GM12878 (cell line): ENCODE measurements around the gene CAMKK2. TPM values are rescaled to one million over a fixed set of nuclear protein-coding genes. Genes with fewer than 3 reads are reported as not detected.
"Not testable (repeated sequence)": the region's sequence is repeated elsewhere in the genome, so short reads cannot be mapped to it uniquely, and the experiment has no call there.

Source experiments
- ATAC-seq: fragments of 200-7000 bp; cut with Tn5 transposase; 3 replicates; pipeline ENCODE4 v1.9.1; 2020; ENCODE audit warnings: mild to moderate bottlenecking, moderate library complexity
- BruUV-seq: library from RNA; stranded (reverse); fragments of 400-500 nt; replicated peaks from 2 replicates; lab custom pipeline; 2021; lab: Mats Ljungman, UMichigan
- CTCF ChIA-PET: fragments of 300-600 bp; sonication (Branson Sonifier 250); formaldehyde crosslinking; extraction: SDS; loops from one replicate; lab custom pipeline; 2021; ENCODE audit warnings: inconsistent platforms; lab: Yijun Ruan, JAX
- POLR2A ChIA-PET: fragments of 350-600 bp; formaldehyde crosslinking; extraction: SDS; loops from one replicate; lab custom pipeline; 2021; ENCODE audit warnings: inconsistent platforms; lab: Charles Lee
- RAD21 ChIA-PET: fragments of 300-600 bp; sonication (Branson Sonifier 250); formaldehyde crosslinking; loops from one replicate; lab custom pipeline; 2023; ENCODE audit warnings: antibody characterized with exemption; ENCODE audit not compliant: unreplicated experiment; lab: Charles Lee
- SMC1A ChIA-PET: fragments of 300-600 bp; sonication (Branson Sonifier 250); formaldehyde crosslinking; loops from one replicate; lab custom pipeline; 2023; ENCODE audit not compliant: unreplicated experiment, uncharacterized antibody; lab: Charles Lee
- DNase-seq: peaks from one replicate; pipeline ENCODE4 v3.0.0-alpha.2; 2011; ENCODE audit warnings: low read depth, low spot score
- FAIRE-seq: peaks from 3 replicates; lab custom pipeline; 2011; peaks lifted over from hg19 to GRCh38; lab: Jason Lieb, UNC
- H2AFZ ChIP-seq: 2 replicates; pipeline ENCODE4 v1.6.0; 2011; ENCODE audit warnings: low read depth, low read length, control low read depth; ENCODE audit not compliant: control insufficient read depth
- H3K27ac ChIP-seq: 2 replicates; pipeline ENCODE4 v1.5.1; 2011; ENCODE audit warnings: control low read depth; ENCODE audit not compliant: control insufficient read depth, insufficient read depth
- H3K27me3 ChIP-seq, 2 experiments: replicated peaks in 1 of 2; 2 replicates each; pipeline versions ENCODE4 v1.6.0 to v1.6.1; 2011; ENCODE audit warnings: low read length in 1 of 2; ENCODE audit not compliant: control insufficient read depth in 2 of 2, insufficient read depth in 2 of 2
- H3K36me3 ChIP-seq, 2 experiments: 2 replicates each; pipeline ENCODE4 v1.5.1; 2011; ENCODE audit warnings: low read length in 1 of 2; ENCODE audit not compliant: control insufficient read depth in 2 of 2, insufficient read depth in 2 of 2
- H3K4me1 ChIP-seq: 2 replicates; pipeline ENCODE4 v1.6.1; 2011; ENCODE audit warnings: mild to moderate bottlenecking, low read length, moderate library complexity, mixed read lengths; ENCODE audit not compliant: control insufficient read depth, insufficient read depth
- H3K4me2 ChIP-seq: 2 replicates; pipeline ENCODE4 v1.6.0; 2011; ENCODE audit warnings: control low read depth; ENCODE audit not compliant: control insufficient read depth, insufficient read depth
- H3K4me3 ChIP-seq: fragments of 200-600 bp; sonication (generic); 2 replicates; pipeline ENCODE4 v1.5.1; 2016
- H3K79me2 ChIP-seq: 2 replicates; pipeline ENCODE4 v1.6.0; 2011; ENCODE audit warnings: low read length; ENCODE audit not compliant: control insufficient read depth, insufficient read depth
- H3K9ac ChIP-seq: 2 replicates; pipeline ENCODE4 v1.8.0; 2011; ENCODE audit warnings: low read length, control low read depth, mixed read lengths; ENCODE audit not compliant: control insufficient read depth, insufficient read depth
- H3K9me3 ChIP-seq: replicated peaks from 3 replicates; pipeline ENCODE4 v1.5.1; 2011; ENCODE audit warnings: mild to moderate bottlenecking, low read length; ENCODE audit not compliant: control insufficient read depth, insufficient read depth
- H4K20me1 ChIP-seq: 2 replicates; pipeline ENCODE4 v1.6.0; 2011; ENCODE audit not compliant: control insufficient read depth, insufficient read depth
- CEBPB ChIP-seq, 2 experiments: fragments of 150-350 bp in 1 of 2; IDR thresholded peaks; 2 replicates each; pipeline ENCODE4 v1.6.1; 2012 to 2014; ENCODE audit warnings: low read depth in 2 of 2, low read length in 2 of 2, borderline replicate concordance in 1 of 2, inconsistent platforms in 1 of 2
- NFYB ChIP-seq: IDR thresholded peaks from 2 replicates; pipeline ENCODE4 v1.6.1; 2011; ENCODE audit warnings: low read depth, mild to moderate bottlenecking, low read length, improper control_type of control experiment, moderate library complexity; ENCODE audit not compliant: insufficient read depth
- SREBF1 ChIP-seq: IDR thresholded peaks from 2 replicates; pipeline ENCODE4 v1.6.1; 2012; ENCODE audit warnings: mild to moderate bottlenecking, low read length
- YY1 ChIP-seq: IDR thresholded peaks from 2 replicates; pipeline ENCODE4 v1.6.1; 2011; ENCODE audit warnings: low read depth, mild to moderate bottlenecking, low read length
- WGBS: methylation state at CpG from one replicate; pipeline ENCODE4 v1.1.6; 2016; ENCODE audit warnings: low lambda C conversion rate; ENCODE audit not compliant: insufficient replicate concordance, insufficient coverage; ENCODE audit errors: missing lambda C conversion rate; 5-methylcytosine and 5-hydroxymethylcytosine counted together
- in situ Hi-C: fragments of 300-500 bp; cut with MboI; formaldehyde crosslinking; loops from 9 replicates; pipeline ENCODE4 v1.14.3; 2018; ENCODE audit warnings: mixed read lengths
- intact Hi-C: fragments of 100-400 bp; cut with micrococcal nuclease; formaldehyde crosslinking; loops from one replicate; pipeline ENCODE4 v1.14.2; 2022; ENCODE audit not compliant: unreplicated experiment
- polyA plus RNA-seq, 11 experiments: library from polyadenylated mRNA; depleted of rRNA in 4 of 11; unstranded in 6 of 11; stranded (reverse) in 5 of 11; fragments of >200 nt; fragmentation: Nextera tagmentation in 4 of 11; fragmentation: Illumina TruSeq in 1 of 11; extraction: Ambion mirVana in 4 of 11; extraction: Trizol in 1 of 11; gene quantifications; 1 replicate in 1 of 11; 2 replicates in 10 of 11; pipeline versions ENCODE4 v1.2.1 to v1.2.3, GENCODE V29; 2011 to 2016; ENCODE audit warnings: inconsistent platforms in 2 of 11, missing spikeins in 2 of 11, low read depth in 1 of 11
- total RNA-seq, 4 experiments: library from RNA; depleted of rRNA in 3 of 4; stranded (reverse); fragments of >200 nt in 3 of 4; fragmentation: Illumina TruSeq in 1 of 4; extraction: Trizol in 1 of 4; gene quantifications; 2 replicates each; pipeline versions ENCODE4 v1.2.1 to v1.2.3, GENCODE V29; 2013 to 2021
- TF ChIP-seq, protein P1 (sequence below): IDR thresholded peaks from 2 replicates; pipeline ENCODE4 v1.6.1; 2012; ENCODE audit warnings: improper control_type of control experiment, low read depth, low read length; ENCODE audit not compliant: insufficient replicate concordance

CAMKK2 gene
- total and polyA plus RNA-seq, 10 of the 15 experiments (the other 5 are each of a cell fraction or from before 2014, with no cell fraction given): 5.2 to 40.6 (median 26.6) TPM

GRCh38 chr12:121282910-121283309, 13.6 kb downstream of the CAMKK2 start:
- RAD21 ChIA-PET, H3K27ac ChIP-seq, H3K9ac ChIP-seq, intact Hi-C loops, DNase-seq, H3K36me3 ChIP-seq, H4K20me1 ChIP-seq, POLR2A ChIA-PET, FAIRE-seq, BruUV-seq, H3K9me3 ChIP-seq, SMC1A ChIA-PET, CTCF ChIA-PET, H2AFZ ChIP-seq, in situ Hi-C loops, ATAC-seq, H3K4me1 ChIP-seq, H3K4me3 ChIP-seq, H3K4me2 ChIP-seq, H3K79me2 ChIP-seq, H3K27me3 ChIP-seq: not testable (repeated sequence)
- 96% methylated on average over 11 of the region's 11 CpGs for WGBS

DNA sequence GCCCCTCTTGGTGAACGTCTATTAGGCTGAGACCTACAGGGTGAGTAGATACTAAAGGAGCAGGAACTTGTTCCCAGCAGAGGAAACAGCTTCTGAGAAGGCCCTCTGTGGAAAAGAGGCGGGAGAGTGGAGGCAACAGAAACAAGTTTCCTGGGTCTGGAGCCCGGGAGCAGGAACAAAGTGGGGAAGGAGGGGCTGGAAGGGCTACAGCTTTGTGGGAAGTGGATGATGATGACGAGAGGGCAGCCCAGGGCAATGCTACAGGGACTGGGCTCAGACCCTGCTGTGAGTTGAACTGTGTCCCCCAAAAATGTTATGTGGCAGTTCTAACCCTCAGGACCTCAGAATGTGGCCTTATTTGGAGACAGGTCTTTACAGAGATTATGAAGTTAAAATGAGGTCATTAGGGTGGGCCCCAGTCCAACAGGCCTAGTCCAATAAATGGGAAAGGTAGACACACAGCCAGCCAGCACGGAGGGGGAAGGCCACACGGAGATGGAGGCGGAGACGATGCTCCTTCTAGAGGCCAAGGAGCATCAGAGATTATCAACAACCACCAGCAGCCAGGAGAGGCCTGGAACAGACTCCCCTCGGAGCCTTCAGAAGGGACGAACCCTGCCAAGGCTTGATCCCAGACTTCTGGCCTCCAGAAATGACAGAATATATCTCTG, 14.3 kb downstream of the CAMKK2 start:
- POLR2A ChIA-PET: no interaction called here
- H3K79me2 ChIP-seq: peaks cover 4% of the 10 kb centered on the region
- H3K27ac ChIP-seq: no peak overlapping the region
- no TSS peak for BruUV-seq
- no peaks in the 10 kb centered on the region for H3K27me3 ChIP-seq
- H3K9me3 ChIP-seq: no peaks in the 10 kb centered on the region
- FAIRE-seq (no peak), DNase-seq (no peak), ATAC-seq (no peak)
- H3K9ac ChIP-seq: no peak overlapping the region
- CTCF ChIA-PET: no interaction called here
- H3K4me1 ChIP-seq: peaks cover under 1% of the 10 kb centered on the region
- H3K4me2 ChIP-seq: no peak overlapping the region
- in situ Hi-C loops (no loop called here), intact Hi-C loops (no loop called here)
- RAD21 ChIA-PET: no interaction called here
- H2AFZ ChIP-seq: no peak overlapping the region
- WGBS: 97% methylated on average over 10 of the region's 10 CpGs
- peaks cover 0 to 6% of the 10 kb centered on the region in 2 experiments for H3K36me3 ChIP-seq
- no peaks in the 10 kb centered on the region for H4K20me1 ChIP-seq
- SMC1A ChIA-PET: no interaction called here
- TF ChIP-seq CEBPB (IDR thresholded peaks at IDR 0.05; ENCODE audit: borderline replicate concordance in 1 of 2, low read depth in 2 of 2, low read length in 2 of 2) (no peak), YY1 (no peak), SREBF1 (no peak), NFYB (no peak)
- TF ChIP-seq, protein P1, sequence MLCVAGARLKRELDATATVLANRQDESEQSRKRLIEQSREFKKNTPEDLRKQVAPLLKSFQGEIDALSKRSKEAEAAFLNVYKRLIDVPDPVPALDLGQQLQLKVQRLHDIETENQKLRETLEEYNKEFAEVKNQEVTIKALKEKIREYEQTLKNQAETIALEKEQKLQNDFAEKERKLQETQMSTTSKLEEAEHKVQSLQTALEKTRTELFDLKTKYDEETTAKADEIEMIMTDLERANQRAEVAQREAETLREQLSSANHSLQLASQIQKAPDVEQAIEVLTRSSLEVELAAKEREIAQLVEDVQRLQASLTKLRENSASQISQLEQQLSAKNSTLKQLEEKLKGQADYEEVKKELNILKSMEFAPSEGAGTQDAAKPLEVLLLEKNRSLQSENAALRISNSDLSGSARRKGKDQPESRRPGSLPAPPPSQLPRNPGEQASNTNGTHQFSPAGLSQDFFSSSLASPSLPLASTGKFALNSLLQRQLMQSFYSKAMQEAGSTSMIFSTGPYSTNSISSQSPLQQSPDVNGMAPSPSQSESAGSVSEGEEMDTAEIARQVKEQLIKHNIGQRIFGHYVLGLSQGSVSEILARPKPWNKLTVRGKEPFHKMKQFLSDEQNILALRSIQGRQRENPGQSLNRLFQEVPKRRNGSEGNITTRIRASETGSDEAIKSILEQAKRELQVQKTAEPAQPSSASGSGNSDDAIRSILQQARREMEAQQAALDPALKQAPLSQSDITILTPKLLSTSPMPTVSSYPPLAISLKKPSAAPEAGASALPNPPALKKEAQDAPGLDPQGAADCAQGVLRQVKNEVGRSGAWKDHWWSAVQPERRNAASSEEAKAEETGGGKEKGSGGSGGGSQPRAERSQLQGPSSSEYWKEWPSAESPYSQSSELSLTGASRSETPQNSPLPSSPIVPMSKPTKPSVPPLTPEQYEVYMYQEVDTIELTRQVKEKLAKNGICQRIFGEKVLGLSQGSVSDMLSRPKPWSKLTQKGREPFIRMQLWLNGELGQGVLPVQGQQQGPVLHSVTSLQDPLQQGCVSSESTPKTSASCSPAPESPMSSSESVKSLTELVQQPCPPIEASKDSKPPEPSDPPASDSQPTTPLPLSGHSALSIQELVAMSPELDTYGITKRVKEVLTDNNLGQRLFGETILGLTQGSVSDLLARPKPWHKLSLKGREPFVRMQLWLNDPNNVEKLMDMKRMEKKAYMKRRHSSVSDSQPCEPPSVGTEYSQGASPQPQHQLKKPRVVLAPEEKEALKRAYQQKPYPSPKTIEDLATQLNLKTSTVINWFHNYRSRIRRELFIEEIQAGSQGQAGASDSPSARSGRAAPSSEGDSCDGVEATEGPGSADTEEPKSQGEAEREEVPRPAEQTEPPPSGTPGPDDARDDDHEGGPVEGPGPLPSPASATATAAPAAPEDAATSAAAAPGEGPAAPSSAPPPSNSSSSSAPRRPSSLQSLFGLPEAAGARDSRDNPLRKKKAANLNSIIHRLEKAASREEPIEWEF: no peak
- no peak overlapping the region for H3K4me3 ChIP-seq
